CD14-positive monocyte (primary cell): ENCODE measurements around the gene DPCD. TPM values are rescaled to one million over a fixed set of nuclear protein-coding genes. Genes with fewer than 3 reads are reported as not detected.
A peak's percentile ranks its signal among the peaks of the same experiment; 100 is the strongest.

Experiments used
- DNase-seq, 3 donors: peaks; one replicate each; pipeline ENCODE4 v3.0.0-alpha.2; 2011 to 2022
- H2AFZ ChIP-seq: 2 replicates; pipeline ENCODE4 v1.6.0; 2012; ENCODE audit warnings: mild to moderate bottlenecking, low read depth, low read length, inconsistent platforms; ENCODE audit not compliant: insufficient read depth, poor library complexity, severe bottlenecking
- H3K27ac ChIP-seq, 2 donors: 1 replicate in 1 of 2; 2 replicates in 1 of 2; pipeline ENCODE4 v1.5.1; 2012 to 2013; ENCODE audit warnings: low read length in 2 of 2, control low read depth in 1 of 2, inconsistent platforms in 1 of 2, low read depth in 1 of 2, mild to moderate bottlenecking in 1 of 2
- H3K27me3 ChIP-seq, 2 donors: one replicate each; pipeline versions ENCODE4 v1.6.0 to v1.6.1; 2011 to 2013; ENCODE audit warnings: low read length in 2 of 2; ENCODE audit not compliant: control insufficient read depth in 2 of 2, insufficient read depth in 2 of 2
- H3K36me3 ChIP-seq, 2 donors: replicated peaks in 1 of 2; 1 replicate in 1 of 2; 2 replicates in 1 of 2; pipeline versions ENCODE4 v1.5.1 to v1.6.1; 2012 to 2013; ENCODE audit warnings: low read length in 2 of 2, control low read depth in 1 of 2, inconsistent platforms in 1 of 2, mild to moderate bottlenecking in 1 of 2; ENCODE audit not compliant: insufficient read depth in 2 of 2, control insufficient read depth in 1 of 2
- H3K4me1 ChIP-seq, 2 donors: 1 replicate in 1 of 2; 2 replicates in 1 of 2; pipeline versions ENCODE4 v1.5.1 to v1.6.1; 2012 to 2013; ENCODE audit warnings: low read length in 2 of 2, control low read depth in 1 of 2, inconsistent platforms in 1 of 2, mild to moderate bottlenecking in 1 of 2, moderate library complexity in 1 of 2; ENCODE audit not compliant: insufficient read depth in 2 of 2, control insufficient read depth in 1 of 2
- H3K4me2 ChIP-seq: replicated peaks from 2 replicates; pipeline ENCODE3; 2012; ENCODE audit warnings: low read length, moderate library complexity, mild to moderate bottlenecking; ENCODE audit not compliant: poor library complexity, severe bottlenecking; ENCODE audit errors: extremely low read depth
- H3K4me3 ChIP-seq, 3 experiments: fragments of 200-600 bp in 1 of 3; sonication (generic) in 1 of 3; replicated peaks in 1 of 3; 1 replicate in 2 of 3; 2 replicates in 1 of 3; pipeline ENCODE4 v1.5.1; 2011 to 2013; ENCODE audit warnings: low read length in 3 of 3, mild to moderate bottlenecking in 3 of 3, control low read depth in 2 of 3, low read depth in 2 of 3, inconsistent platforms in 1 of 3, moderate library complexity in 1 of 3
- H3K79me2 ChIP-seq: 2 replicates; pipeline ENCODE4 v1.6.0; 2012; ENCODE audit warnings: mild to moderate bottlenecking, control low read depth, inconsistent platforms, low read length, moderate library complexity; ENCODE audit not compliant: insufficient read depth
- H3K9ac ChIP-seq: 2 replicates; pipeline ENCODE4 v1.6.0; 2017; ENCODE audit warnings: low read length, mild to moderate bottlenecking; ENCODE audit not compliant: insufficient read depth, poor library complexity, severe bottlenecking
- H3K9me3 ChIP-seq, 2 donors: replicated peaks in 1 of 2; 1 replicate in 1 of 2; 2 replicates in 1 of 2; pipeline versions ENCODE4 v1.5.1 to v1.6.1; 2012 to 2013; ENCODE audit warnings: low read length in 2 of 2, control low read depth in 1 of 2; ENCODE audit not compliant: control insufficient read depth in 1 of 2, insufficient read depth in 1 of 2
- H4K20me1 ChIP-seq: 2 replicates; pipeline ENCODE4 v1.6.0; 2012; ENCODE audit warnings: mild to moderate bottlenecking, low read length, control low read depth, moderate library complexity; ENCODE audit not compliant: insufficient read depth
- H3K27ac Mint-ChIP-seq, 7 donors: one replicate each; pipeline ENCODE4 v1.8.0; 2020; ENCODE audit warnings: mild to moderate bottlenecking in 7 of 7, mixed read lengths in 7 of 7, moderate library complexity in 6 of 7, inconsistent platforms in 2 of 7
- H3K27me3 Mint-ChIP-seq, 3 donors: one replicate each; pipeline ENCODE4 v1.8.0; 2021 to 2022; ENCODE audit warnings: low read depth in 3 of 3, mild to moderate bottlenecking in 3 of 3, mixed read lengths in 3 of 3, moderate library complexity in 3 of 3, inconsistent platforms in 1 of 3
- H3K36me3 Mint-ChIP-seq, 2 donors: one replicate each; pipeline ENCODE4 v1.8.0; 2020; ENCODE audit warnings: mixed read lengths in 2 of 2, inconsistent platforms in 1 of 2, mild to moderate bottlenecking in 1 of 2
- H3K4me1 Mint-ChIP-seq: one replicate; pipeline ENCODE4 v1.8.0; 2020; ENCODE audit warnings: mild to moderate bottlenecking, mixed read lengths
- H3K4me3 Mint-ChIP-seq, 2 donors: one replicate each; pipeline ENCODE4 v1.8.0; 2020; ENCODE audit warnings: mild to moderate bottlenecking in 2 of 2, mixed read lengths in 2 of 2, moderate library complexity in 1 of 2
- H3K9me3 Mint-ChIP-seq, 7 donors: one replicate each; pipeline ENCODE4 v1.8.0; 2020 to 2022; ENCODE audit warnings: mixed read lengths in 7 of 7, mild to moderate bottlenecking in 6 of 7, moderate library complexity in 6 of 7, inconsistent platforms in 2 of 7
- CTCF ChIP-seq: fragments of 200-600 bp; IDR thresholded peaks from one replicate; pipeline ENCODE4 v1.8.0; 2022; ENCODE audit warnings: antibody characterized with exemption, mild to moderate bottlenecking
- WGBS: methylation state at CpG from one replicate; pipeline ENCODE4 v1.1.5; 2013; ENCODE audit warnings: missing lambda C conversion rate; ENCODE audit not compliant: insufficient coverage; 5-methylcytosine and 5-hydroxymethylcytosine counted together
- intact Hi-C, 2 donors: fragments of 100-400 bp; cut with micrococcal nuclease; formaldehyde crosslinking; loops; one replicate each; pipeline versions ENCODE4 v1.15.0 to v1.15.1; 2023
- polyA plus RNA-seq, 3 donors: library from polyadenylated mRNA; depleted of rRNA in 1 of 3; unstranded in 2 of 3; stranded (reverse) in 1 of 3; fragments of 300-500 nt in 2 of 3; fragments of >200 nt in 1 of 3; fragmentation: Illumina TruSeq in 2 of 3; gene quantifications; 1 replicate in 2 of 3; 2 replicates in 1 of 3; pipeline ENCODE4 v1.2.3, GENCODE V29; 2012 to 2021

DPCD gene
- polyA plus RNA-seq, 3 donors, result 8.6 to 17.0 (median 9.0) TPM

GRCh38 chr10:101607124-101607523, 19.0 kb downstream of the DPCD start:
- Histone ChIP-seq H3K9me3 (no peaks in the 10 kb centered on the region), H3K4me2 (no peak overlapping the region), H3K4me1 (peaks cover 0 to 3% of the 10 kb centered on the region in 2 donors), H3K27ac (peak overlapping the region in 1 of 2 donors; percentile 20), H3K4me3 (no peak overlapping the region), H2AFZ (no peak overlapping the region), H3K9ac (no peak overlapping the region), H3K27me3 (no peaks in the 10 kb centered on the region), H4K20me1 (peaks cover 3% of the 10 kb centered on the region), H3K79me2 (no peaks in the 10 kb centered on the region), H3K36me3 (peaks cover 57 to 79% of the 10 kb centered on the region in 2 donors)
- Mint-ChIP-seq H3K27me3 (peaks cover 0 to 3% (median 0%) of the 10 kb centered on the region in 3 donors), H3K36me3 (peaks cover 63 to 82% of the 10 kb centered on the region in 2 donors), H3K27ac (peak overlapping the region in 1 of 7 donors; percentile 22), H3K4me1 (peaks cover 4% of the 10 kb centered on the region), H3K9me3 (peaks cover 0 to 1% (median 0%) of the 10 kb centered on the region in 7 donors), H3K4me3 (no peak overlapping the region)
- DNase-seq, result no peak
- intact Hi-C loops, result no loop called here
- WGBS, result 80% methylated on average over 1 of the region's 2 CpGs
- TF ChIP-seq CTCF, result no peak

GRCh38 chr10:101609481-101609880, 21.4 kb downstream of the DPCD start:
- peaks cover 67 to 84% of the 10 kb centered on the region in 2 donors for H3K36me3 Mint-ChIP-seq
- 94% methylated on average over 2 of the region's 4 CpGs for WGBS

More at GRCh38 chr10:101609481-101609880, 21.4 kb downstream of the DPCD start:
- Histone ChIP-seq H3K9ac (no peak overlapping the region), H2AFZ (no peak overlapping the region), H3K4me3 (no peak overlapping the region), H3K79me2 (no peaks in the 10 kb centered on the region), H3K9me3 (no peaks in the 10 kb centered on the region), H3K27ac (no peak overlapping the region), H3K4me2 (no peak overlapping the region), H4K20me1 (no peaks in the 10 kb centered on the region), H3K27me3 (no peaks in the 10 kb centered on the region), H3K36me3 (peaks cover 57 to 98% of the 10 kb centered on the region in 2 donors), H3K4me1 (peaks cover 0 to 3% of the 10 kb centered on the region in 2 donors)
- Mint-ChIP-seq H3K27ac (peak overlapping the region in 1 of 7 donors; percentile 40), H3K27me3 (peaks cover 0 to 3% (median 0%) of the 10 kb centered on the region in 3 donors), H3K4me3 (no peak overlapping the region), H3K4me1 (peaks cover 6% of the 10 kb centered on the region), H3K9me3 (peaks cover 0 to 1% (median 0%) of the 10 kb centered on the region in 7 donors)
- intact Hi-C loops, result no loop called here
- DNase-seq, result no peak
- no peak for TF ChIP-seq CTCF
